Neutrophil (primary cell): ENCODE measurements around the gene PSTK.

Source experiments
- H3K27ac ChIP-seq: fragments of 200-600 bp; sonication (generic); 2 replicates; pipeline ENCODE4 v1.5.1; 2016; ENCODE audit warnings: mild to moderate bottlenecking, moderate library complexity
- H3K27me3 ChIP-seq: fragments of 200-600 bp; sonication (generic); 2 replicates; pipeline ENCODE4 v1.6.0; 2016; ENCODE audit warnings: mild to moderate bottlenecking
- H3K36me3 ChIP-seq: fragments of 200-600 bp; sonication (generic); 2 replicates; pipeline ENCODE4 v1.5.1; 2017
- H3K4me1 ChIP-seq, 2 experiments: fragments of 200-600 bp in 1 of 2; sonication (generic) in 1 of 2; 1 replicate in 1 of 2; 2 replicates in 1 of 2; pipeline versions ENCODE4 v1.5.1 to v1.6.1; 2013 to 2016; ENCODE audit warnings: low read depth in 1 of 2, low read length in 1 of 2, mild to moderate bottlenecking in 1 of 2, moderate library complexity in 1 of 2; ENCODE audit not compliant: control insufficient read depth in 1 of 2, insufficient read depth in 1 of 2
- H3K4me3 ChIP-seq, 2 experiments: fragments of 200-600 bp in 1 of 2; sonication (generic) in 1 of 2; 1 replicate in 1 of 2; 2 replicates in 1 of 2; pipeline ENCODE4 v1.5.1; 2013 to 2016; ENCODE audit warnings: low read depth in 1 of 2, low read length in 1 of 2, mild to moderate bottlenecking in 1 of 2, moderate library complexity in 1 of 2
- H3K9me3 ChIP-seq: fragments of 200-600 bp; sonication (generic); 2 replicates; pipeline ENCODE4 v1.5.1; 2016
- TF ChIP-seq, protein P1 (sequence below): fragments of 200-600 bp; sonication (generic); IDR thresholded peaks from 2 replicates; pipeline ENCODE4 v1.5.1; 2016; ENCODE audit warnings: antibody characterized with exemption

The PSTK gene

GRCh38 chr10:123021517-123021916 is 41.3 kb downstream of the PSTK start:
- Histone ChIP-seq H3K27me3 (no peaks in the 10 kb centered on the region), H3K27ac (no peak overlapping the region), H3K4me1 (no peaks in the 10 kb centered on the region), H3K9me3 (no peaks in the 10 kb centered on the region), H3K4me3 (no peak overlapping the region), H3K36me3 (no peaks in the 10 kb centered on the region)
- TF ChIP-seq, protein P1, sequence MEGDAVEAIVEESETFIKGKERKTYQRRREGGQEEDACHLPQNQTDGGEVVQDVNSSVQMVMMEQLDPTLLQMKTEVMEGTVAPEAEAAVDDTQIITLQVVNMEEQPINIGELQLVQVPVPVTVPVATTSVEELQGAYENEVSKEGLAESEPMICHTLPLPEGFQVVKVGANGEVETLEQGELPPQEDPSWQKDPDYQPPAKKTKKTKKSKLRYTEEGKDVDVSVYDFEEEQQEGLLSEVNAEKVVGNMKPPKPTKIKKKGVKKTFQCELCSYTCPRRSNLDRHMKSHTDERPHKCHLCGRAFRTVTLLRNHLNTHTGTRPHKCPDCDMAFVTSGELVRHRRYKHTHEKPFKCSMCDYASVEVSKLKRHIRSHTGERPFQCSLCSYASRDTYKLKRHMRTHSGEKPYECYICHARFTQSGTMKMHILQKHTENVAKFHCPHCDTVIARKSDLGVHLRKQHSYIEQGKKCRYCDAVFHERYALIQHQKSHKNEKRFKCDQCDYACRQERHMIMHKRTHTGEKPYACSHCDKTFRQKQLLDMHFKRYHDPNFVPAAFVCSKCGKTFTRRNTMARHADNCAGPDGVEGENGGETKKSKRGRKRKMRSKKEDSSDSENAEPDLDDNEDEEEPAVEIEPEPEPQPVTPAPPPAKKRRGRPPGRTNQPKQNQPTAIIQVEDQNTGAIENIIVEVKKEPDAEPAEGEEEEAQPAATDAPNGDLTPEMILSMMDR: no peak

DNA sequence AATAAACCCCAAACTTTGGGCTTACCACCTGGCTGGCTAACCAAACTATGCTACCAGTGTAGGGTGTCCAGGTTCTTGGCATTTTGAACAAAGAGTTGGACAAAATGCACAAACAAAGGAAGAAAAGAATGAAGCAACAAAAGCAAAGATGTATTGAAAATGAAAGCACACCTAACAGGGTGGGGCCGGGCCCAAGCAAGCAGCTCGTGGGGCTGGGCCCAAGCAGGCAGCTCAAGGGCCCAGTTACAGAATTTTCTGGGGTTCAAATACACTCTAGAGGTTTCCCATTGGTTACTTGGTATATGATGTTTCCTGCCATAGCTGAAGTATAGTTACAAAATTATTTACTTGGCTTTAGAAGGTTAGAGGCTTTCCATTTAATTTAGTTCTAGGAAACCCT is 44.3 kb downstream of the PSTK start:
- no peak overlapping the region for H3K27ac ChIP-seq
- TF ChIP-seq, protein P1: no peak
- H3K27me3 ChIP-seq: no peaks in the 10 kb centered on the region
- no peak overlapping the region for H3K4me3 ChIP-seq
- H3K9me3 ChIP-seq: no peaks in the 10 kb centered on the region
- no peaks in the 10 kb centered on the region for H3K4me1 ChIP-seq
- no peaks in the 10 kb centered on the region for H3K36me3 ChIP-seq

GRCh38 chr10:123026302-123026701 is 46.1 kb downstream of the PSTK start:
- TF ChIP-seq, protein P1: no peak
- Histone ChIP-seq H3K4me1 (no peaks in the 10 kb centered on the region), H3K27ac (no peak overlapping the region), H3K4me3 (no peak overlapping the region), H3K36me3 (no peaks in the 10 kb centered on the region), H3K27me3 (no peaks in the 10 kb centered on the region), H3K9me3 (no peaks in the 10 kb centered on the region)

- TF ChIP-seq, protein P1: no peak
- Histone ChIP-seq H3K4me1 (no peaks in the 10 kb centered on the region), H3K4me3 (no peak overlapping the region), H3K27ac (no peak overlapping the region), H3K27me3 (no peaks in the 10 kb centered on the region), H3K36me3 (no peaks in the 10 kb centered on the region), H3K9me3 (no peaks in the 10 kb centered on the region)
Observed at GRCh38 chr10:123027861-123028260, 47.7 kb downstream of the PSTK start.

GRCh38 chr10:123031124-123031523 is 50.9 kb downstream of the PSTK start:
- H3K27me3 ChIP-seq: no peaks in the 10 kb centered on the region
- H3K36me3 ChIP-seq: no peaks in the 10 kb centered on the region
- TF ChIP-seq, protein P1: no peak
- no peaks in the 10 kb centered on the region for H3K9me3 ChIP-seq
- no peaks in the 10 kb centered on the region for H3K4me1 ChIP-seq
- H3K27ac ChIP-seq: no peak overlapping the region
- no peak overlapping the region for H3K4me3 ChIP-seq

- Histone ChIP-seq H3K27ac (no peak overlapping the region), H3K9me3 (no peaks in the 10 kb centered on the region), H3K36me3 (no peaks in the 10 kb centered on the region), H3K27me3 (no peaks in the 10 kb centered on the region), H3K4me3 (no peak overlapping the region), H3K4me1 (peaks cover 0 to 6% of the 10 kb centered on the region in 2 experiments)
- TF ChIP-seq, protein P1: no peak
Observed at GRCh38 chr10:123034332-123034731, 54.1 kb downstream of the PSTK start.
